H1 (cell line): ENCODE results near the gene FGGY. TPM values are rescaled to one million over a fixed set of nuclear protein-coding genes. Genes with fewer than 3 reads are reported as not detected.

Experiments
- CTCF ChIA-PET: fragments of 300-600 bp; sonication (Branson Sonifier 250); formaldehyde crosslinking; loops from one replicate; lab custom pipeline; 2021; ENCODE audit not compliant: partially characterized antibody; lab: Charles Lee
- POLR2A ChIA-PET: fragments of 300-600 bp; sonication (Branson Sonifier 250); formaldehyde crosslinking; loops from one replicate; lab custom pipeline; 2021; ENCODE audit warnings: inconsistent platforms; ENCODE audit not compliant: partially characterized antibody; lab: Charles Lee
- DNase-seq, 2 experiments: peaks; one replicate each; pipeline versions ENCODE4 v3.0.0 to v3.0.0-alpha.2; 2010 to 2022; ENCODE audit warnings: low spot score in 2 of 2, low read depth in 1 of 2, mixed read lengths in 1 of 2
- FAIRE-seq: peaks from 2 replicates; lab custom pipeline; 2011; peaks lifted over from hg19 to GRCh38; lab: Jason Lieb, UNC
- H2AFZ ChIP-seq: 2 replicates; pipeline ENCODE4 v1.8.1; 2012; ENCODE audit warnings: low read length, inconsistent platforms
- H2AK5ac ChIP-seq: 2 replicates; pipeline ENCODE4 v1.6.1; 2013; ENCODE audit warnings: low read depth, low read length
- H2BK120ac ChIP-seq: replicated peaks from 2 replicates; pipeline ENCODE3; 2013; ENCODE audit warnings: low read depth, low read length, inconsistent platforms
- H2BK12ac ChIP-seq: 2 replicates; pipeline ENCODE4 v1.6.1; 2013; ENCODE audit warnings: low read depth, low read length
- H2BK15ac ChIP-seq: 2 replicates; pipeline ENCODE4 v1.6.1; 2013; ENCODE audit warnings: low read length
- H2BK20ac ChIP-seq: 2 replicates; pipeline ENCODE4 v1.6.1; 2013; ENCODE audit warnings: low read length
- H2BK5ac ChIP-seq: 2 replicates; pipeline ENCODE4 v1.6.1; 2013; ENCODE audit warnings: low read depth, low read length
- H3K14ac ChIP-seq: 2 replicates; pipeline ENCODE4 v1.6.1; 2013; ENCODE audit warnings: inconsistent platforms; ENCODE audit not compliant: insufficient read length
- H3K18ac ChIP-seq: 2 replicates; pipeline ENCODE4 v1.6.1; 2013; ENCODE audit warnings: low read length; ENCODE audit errors: extremely low read depth
- H3K23ac ChIP-seq: 2 replicates; pipeline ENCODE4 v1.6.1; 2013; ENCODE audit warnings: inconsistent platforms; ENCODE audit not compliant: insufficient read length
- H3K23me2 ChIP-seq: 2 replicates; pipeline ENCODE4 v1.6.1; 2013; ENCODE audit warnings: low read depth, low read length
- H3K27ac ChIP-seq: 2 replicates; pipeline ENCODE4 v1.6.1; 2011; ENCODE audit warnings: low read depth, low read length, inconsistent platforms
- H3K27me3 ChIP-seq, 4 experiments: replicated peaks in 1 of 4; 1 replicate in 1 of 4; 2 replicates in 3 of 4; pipeline versions ENCODE4 v1.6.1 to v1.8.1; 2011 to 2013; ENCODE audit warnings: low read length in 3 of 4, mild to moderate bottlenecking in 3 of 4, inconsistent platforms in 2 of 4, mixed read lengths in 2 of 4, moderate library complexity in 1 of 4; ENCODE audit not compliant: control insufficient read depth in 3 of 4, insufficient read depth in 3 of 4; ENCODE audit errors: extremely low read depth in 1 of 4
- H3K36me3 ChIP-seq, 4 experiments: 2 replicates each; pipeline versions ENCODE4 v1.6.1 to v1.8.1; 2011 to 2013; ENCODE audit warnings: mild to moderate bottlenecking in 4 of 4, low read length in 3 of 4, moderate library complexity in 2 of 4, control low read depth in 1 of 4, inconsistent platforms in 1 of 4; ENCODE audit not compliant: insufficient read depth in 4 of 4, control insufficient read depth in 2 of 4
- H3K4ac ChIP-seq: replicated peaks from 2 replicates; pipeline ENCODE3; 2013; ENCODE audit warnings: low read length, low read depth, mixed read lengths, inconsistent platforms; ENCODE audit not compliant: insufficient read length
- H3K4me1 ChIP-seq, 4 experiments: replicated peaks in 1 of 4; 1 replicate in 1 of 4; 2 replicates in 3 of 4; pipeline versions ENCODE4 v1.6.1 to v1.8.1; 2011 to 2013; ENCODE audit warnings: low read length in 3 of 4, inconsistent platforms in 2 of 4, mixed read lengths in 1 of 4; ENCODE audit not compliant: insufficient read depth in 4 of 4, control insufficient read depth in 3 of 4
- H3K4me2 ChIP-seq, 2 experiments: 2 replicates each; pipeline versions ENCODE4 v1.6.1 to v1.8.1; 2011 to 2013; ENCODE audit warnings: low read depth in 2 of 2, low read length in 2 of 2, control low read depth in 1 of 2, inconsistent platforms in 1 of 2, mild to moderate bottlenecking in 1 of 2; ENCODE audit not compliant: insufficient read depth in 1 of 2
- H3K4me3 ChIP-seq, 4 experiments: fragments of 200-600, 300-600 bp in 1 of 4; sonication (generic), shearing (Covaris generic), sonication (Bioruptor Twin) in 1 of 4; 2 replicates each; pipeline versions ENCODE4 v1.5.1 to v1.8.1; 2011 to 2016; ENCODE audit warnings: low read length in 4 of 4, low read depth in 3 of 4, control low read depth in 2 of 4, inconsistent platforms in 2 of 4, mild to moderate bottlenecking in 2 of 4, mixed read lengths in 1 of 4, moderate library complexity in 1 of 4; ENCODE audit not compliant: insufficient read depth in 2 of 4; ENCODE audit errors: extremely low read depth in 1 of 4
- H3K56ac ChIP-seq: replicated peaks from 2 replicates; pipeline ENCODE3; 2013; ENCODE audit warnings: low read depth, mild to moderate bottlenecking, mixed read lengths, low read length, inconsistent platforms; ENCODE audit not compliant: insufficient read length
- H3K79me1 ChIP-seq: 2 replicates; pipeline ENCODE4 v1.6.1; 2013; ENCODE audit warnings: low read depth, low read length, control low read depth
- H3K79me2 ChIP-seq, 2 experiments: 2 replicates each; pipeline versions ENCODE4 v1.6.1 to v1.8.1; 2012 to 2013; ENCODE audit warnings: low read length in 2 of 2, mild to moderate bottlenecking in 2 of 2, inconsistent platforms in 1 of 2; ENCODE audit not compliant: insufficient read depth in 2 of 2, control insufficient read depth in 1 of 2
- H3K9ac ChIP-seq, 4 experiments: replicated peaks in 1 of 4; 1 replicate in 1 of 4; 2 replicates in 3 of 4; pipeline versions ENCODE4 v1.6.1 to v1.8.1; 2011 to 2013; ENCODE audit warnings: low read depth in 3 of 4, low read length in 3 of 4, control low read depth in 2 of 4, mild to moderate bottlenecking in 2 of 4, moderate library complexity in 2 of 4, inconsistent platforms in 1 of 4; ENCODE audit errors: extremely low read depth in 1 of 4
- H3K9me3 ChIP-seq, 2 experiments: 2 replicates each; pipeline versions ENCODE4 v1.6.1 to v1.8.1; 2012 to 2013; ENCODE audit warnings: mild to moderate bottlenecking in 2 of 2, moderate library complexity in 2 of 2, control low read depth in 1 of 2, inconsistent platforms in 1 of 2, low read depth in 1 of 2, low read length in 1 of 2, mixed read lengths in 1 of 2; ENCODE audit not compliant: insufficient read depth in 2 of 2
- H4K20me1 ChIP-seq, 2 experiments: replicated peaks in 1 of 2; 2 replicates each; pipeline versions ENCODE3 to v1.8.1; 2011 to 2013; ENCODE audit warnings: inconsistent platforms in 2 of 2, low read length in 2 of 2, mild to moderate bottlenecking in 1 of 2; ENCODE audit not compliant: insufficient read depth in 2 of 2, control insufficient read depth in 1 of 2
- H4K5ac ChIP-seq: 2 replicates; pipeline ENCODE4 v1.6.1; 2013; ENCODE audit warnings: low read length, low read depth, mixed read lengths, inconsistent platforms; ENCODE audit not compliant: insufficient read length
- H4K8ac ChIP-seq: 2 replicates; pipeline ENCODE4 v1.8.0; 2013; ENCODE audit warnings: mild to moderate bottlenecking, moderate library complexity, low read length, inconsistent platforms; ENCODE audit not compliant: insufficient read depth; ENCODE audit errors: extremely low read depth
- H4K91ac ChIP-seq: replicated peaks from 2 replicates; pipeline ENCODE3; 2013; ENCODE audit warnings: low read length, mixed read lengths, inconsistent platforms; ENCODE audit not compliant: insufficient read length
- BACH1 ChIP-seq: IDR thresholded peaks from 2 replicates; pipeline ENCODE4 v1.6.1; 2012; ENCODE audit warnings: low read length, improper control_type of control experiment
- KDM1A ChIP-seq: fragments of 200-600, 300-600 bp; sonication (generic); IDR thresholded peaks from 2 replicates; pipeline ENCODE4 v1.7.1; 2016; ENCODE audit warnings: mild to moderate bottlenecking, low read length, borderline replicate concordance
- NANOG ChIP-seq: IDR thresholded peaks from 2 replicates; pipeline ENCODE4 v1.6.1; 2011; ENCODE audit warnings: low read length, low read depth, mild to moderate bottlenecking, inconsistent platforms; ENCODE audit not compliant: insufficient read depth, poor library complexity, severe bottlenecking
- WGBS, 2 experiments: shearing (Covaris generic) in 1 of 2; methylation state at CpG; one replicate each; pipeline versions ENCODE4 v1.1.6 to v1.1.7; 2013 to 2015; ENCODE audit warnings: low lambda C conversion rate in 2 of 2, mixed read lengths in 2 of 2, inconsistent platforms in 1 of 2, low coverage in 1 of 2, missing lambda C conversion rate in 1 of 2; ENCODE audit not compliant: insufficient replicate concordance in 2 of 2, insufficient coverage in 1 of 2, insufficient read length in 1 of 2; ENCODE audit errors: extremely low coverage in 1 of 2, missing lambda C conversion rate in 1 of 2; 5-methylcytosine and 5-hydroxymethylcytosine counted together
- polyA plus RNA-seq, 7 experiments: library from polyadenylated mRNA; depleted of rRNA in 3 of 7; stranded (reverse) in 5 of 7; unstranded in 2 of 7; fragments of >200 nt in 5 of 7; fragments of 200-250 nt in 2 of 7; gene quantifications; 1 replicate in 5 of 7; 2 replicates in 1 of 7; 4 replicates in 1 of 7; pipeline versions ENCODE4 v1.2.1 to v1.2.3, GENCODE V29; 2011 to 2013; ENCODE audit warnings: missing spikeins in 2 of 7, mixed read lengths in 2 of 7
- total RNA-seq: library from RNA; stranded (reverse); fragmentation: NEBNext Ultra II Directional; extraction: Animal tissue kit (Norgen Biotek cat#: 25700); gene quantifications from 2 replicates; pipeline ENCODE4 v1.2.1, GENCODE V29; 2021

The FGGY gene
- total and polyA plus RNA-seq, 2 of the 8 experiments (the other 6 are each of a cell fraction or from before 2014, with no cell fraction given), result 10.3 to 12.5 TPM

GRCh38 chr1:59397139-59397858 is 100.4 kb downstream of the FGGY start:
- FAIRE-seq, result no peak
- TF ChIP-seq NANOG (no peak), BACH1 (no peak), KDM1A (no peak)

More at GRCh38 chr1:59397139-59397858, 100.4 kb downstream of the FGGY start:
- Histone ChIP-seq H2BK5ac (no peak overlapping the region), H4K91ac (no peak overlapping the region), H2BK12ac (no peak overlapping the region), H2BK120ac (no peak overlapping the region), H3K79me1 (no peaks in the 10 kb centered on the region), H3K27me3 (no peaks in the 10 kb centered on the region), H3K79me2 (no peaks in the 10 kb centered on the region), H4K5ac (no peak overlapping the region), H3K36me3 (no peaks in the 10 kb centered on the region; a peak in 1 of 8 replicates), H2AFZ (no peak overlapping the region), H3K4me3 (no peak overlapping the region), H4K20me1 (no peaks in the 10 kb centered on the region), H3K4me2 (no peak overlapping the region), H3K56ac (no peak overlapping the region), H2BK15ac (no peak overlapping the region), H3K18ac (no peak overlapping the region), H3K9me3 (no peaks in the 10 kb centered on the region), H2BK20ac (no peak overlapping the region), H3K27ac (no peak overlapping the region), H4K8ac (no peak overlapping the region), H3K9ac (no peak overlapping the region), H3K4ac (no peak overlapping the region), H3K23me2 (no peaks in the 10 kb centered on the region), H3K23ac (no peak overlapping the region), H2AK5ac (no peak overlapping the region), H3K14ac (no peak overlapping the region), H3K4me1 (peaks cover 0 to 6% (median 0%) of the 10 kb centered on the region in 4 experiments; a peak in 2 of 7 replicates)
- WGBS, 2 experiments, result 88% methylated on average over 7 of the region's 7 CpGs; no CpG with 5 or more reads in 1 of the 2 experiments
- CTCF ChIA-PET, result interaction anchor here (1.2 kb wide), 1 partner anchor 26 kb away, joined by 3 read pairs; no protein-coding TSS in a partner anchor
- DNase-seq, result no peak
- POLR2A ChIA-PET, result interaction anchor here (0.5 kb wide), 1 partner anchor 199 kb away, joined by 3 read pairs; no protein-coding TSS in a partner anchor
